Testis (tissue), 3 donors: ENCODE results near the gene MICAL1. TPM values are rescaled to one million over a fixed set of nuclear protein-coding genes. Genes with fewer than 3 reads are reported as not detected.

Source experiments
- DNase-seq: peaks from one replicate; pipeline ENCODE4 v3.0.0-alpha.2; 2019
- H3K27ac ChIP-seq, 2 donors: fragments of 200-600 bp; sonication (generic); one replicate each; pipeline ENCODE4 v1.5.1; 2019
- H3K27me3 ChIP-seq: fragments of 200-600 bp; sonication (generic); one replicate; pipeline ENCODE4 v1.5.1; 2019
- H3K36me3 ChIP-seq: fragments of 200-600 bp; sonication (generic); one replicate; pipeline ENCODE4 v1.5.1; 2017; ENCODE audit warnings: low read depth; ENCODE audit errors: missing control alignments
- H3K4me1 ChIP-seq: fragments of 200-600 bp; sonication (generic); one replicate; pipeline ENCODE4 v1.5.1; 2019
- H3K4me3 ChIP-seq, 2 donors: fragments of 200-600 bp; sonication (generic); one replicate each; pipeline ENCODE4 v1.5.1; 2017 to 2019
- H3K9me3 ChIP-seq: fragments of 200-600 bp; sonication (generic); one replicate; pipeline ENCODE4 v1.5.1; 2017
- CTCF ChIP-seq, 3 experiments: fragments of 450-650 bp in 2 of 3; fragments of 200-600 bp in 1 of 3; sonication (generic) in 1 of 3; IDR thresholded peaks; one replicate each; pipeline ENCODE4 v1.5.1; 2016 to 2019; ENCODE audit warnings: antibody characterized with exemption in 3 of 3, mild to moderate bottlenecking in 2 of 3, moderate library complexity in 1 of 3
- POLR2A ChIP-seq: fragments of 450-650 bp; IDR thresholded peaks from one replicate; pipeline ENCODE4 v1.6.1; 2017; ENCODE audit warnings: antibody characterized with exemption, mild to moderate bottlenecking, moderate library complexity
- WGBS, 2 donors: methylation state at CpG; one replicate each; pipeline ENCODE4 v1.1.5; 2018; 5-methylcytosine and 5-hydroxymethylcytosine counted together
- intact Hi-C: fragments of 100-400 bp; cut with DNase I; formaldehyde crosslinking; loops from one replicate; pipeline ENCODE4 v1.15.1; 2023; ENCODE audit warnings: low total_unique reads
- polyA plus RNA-seq: library from polyadenylated mRNA; stranded (reverse); fragments of 350-450 nt; fragmentation: Illumina TruSeq; extraction: RNeasy Lipid Tissue Mini Kit (QIAGEN cat#74804); gene quantifications from one replicate; pipeline ENCODE4 v1.2.3, GENCODE V29; 2014; ENCODE audit warnings: low read depth, low replicate concordance; ENCODE audit not compliant: insufficient read depth
- total RNA-seq, 2 donors: library from RNA; depleted of rRNA; stranded (reverse); fragments of >200 nt; gene quantifications; one replicate each; pipeline ENCODE4 v1.2.3, GENCODE V29; 2016

MICAL1 gene
- total and polyA plus RNA-seq, 3 donors from 2014 or later: 34.6 to 61.9 (median 50.3) TPM

GRCh38 chr6:109490713-109491112 is 35.1 kb upstream of the MICAL1 start:
- H3K27ac ChIP-seq: no peak overlapping the region
- 61 to 74% methylated on average over 2 of the region's 2 CpGs for WGBS, 2 donors
- no peak for DNase-seq

GRCh38 chr6:109488001-109488400 is 32.4 kb upstream of the MICAL1 start:
- Histone ChIP-seq H3K36me3 (no peaks in the 10 kb centered on the region), H3K4me1 (peaks cover 5% of the 10 kb centered on the region), H3K9me3 (no peaks in the 10 kb centered on the region), H3K27me3 (no peaks in the 10 kb centered on the region), H3K4me3 (no peak overlapping the region), H3K27ac (no peak overlapping the region)
- intact Hi-C loops: no loop called here
- TF ChIP-seq CTCF (IDR thresholded peaks at IDR 0.05): no peak
- no peak for TF ChIP-seq POLR2A
- DNase-seq: no peak

More at GRCh38 chr6:109490713-109491112, 35.1 kb upstream of the MICAL1 start:
- TF ChIP-seq POLR2A (no peak), CTCF (IDR thresholded peaks at IDR 0.05) (no peak)
- Histone ChIP-seq H3K9me3 (no peaks in the 10 kb centered on the region), H3K4me1 (peaks cover 5% of the 10 kb centered on the region), H3K27me3 (no peaks in the 10 kb centered on the region), H3K36me3 (no peaks in the 10 kb centered on the region), H3K4me3 (no peak overlapping the region)
- intact Hi-C loops: no loop called here

GRCh38 chr6:109486068-109486467 is 30.5 kb upstream of the MICAL1 start:
- WGBS, 2 donors: 82 to 92% methylated on average over 1 of the region's 1 CpG
- no peak for DNase-seq
- Histone ChIP-seq H3K4me1 (peaks cover 5% of the 10 kb centered on the region), H3K27me3 (no peaks in the 10 kb centered on the region), H3K4me3 (no peak overlapping the region), H3K27ac (no peak overlapping the region), H3K36me3 (no peaks in the 10 kb centered on the region), H3K9me3 (no peaks in the 10 kb centered on the region)
- TF ChIP-seq CTCF (IDR thresholded peaks at IDR 0.05) (no peak), POLR2A (no peak)
- intact Hi-C loops: no loop called here

- H3K9me3 ChIP-seq: no peaks in the 10 kb centered on the region
- intact Hi-C loops: no loop called here
- H3K27ac ChIP-seq: no peak overlapping the region
- no peaks in the 10 kb centered on the region for H3K36me3 ChIP-seq
- 68 to 75% methylated on average over 3 of the region's 3 CpGs for WGBS, 2 donors
- peaks cover 5% of the 10 kb centered on the region for H3K4me1 ChIP-seq
- no peak overlapping the region for H3K4me3 ChIP-seq
- TF ChIP-seq POLR2A: no peak
- no peak for TF ChIP-seq CTCF (IDR thresholded peaks at IDR 0.05)
- no peak for DNase-seq
- H3K27me3 ChIP-seq: no peaks in the 10 kb centered on the region
Measured at GRCh38 chr6:109485266-109485935, 29.8 kb upstream of the MICAL1 start.

GRCh38 chr6:109484122-109484521 is 28.6 kb upstream of the MICAL1 start:
- TF ChIP-seq CTCF (IDR thresholded peaks at IDR 0.05) (no peak), POLR2A (no peak)
- no peaks in the 10 kb centered on the region for H3K27me3 ChIP-seq
- intact Hi-C loops: no loop called here
- peaks cover 5% of the 10 kb centered on the region for H3K4me1 ChIP-seq
- no peak for DNase-seq
- H3K27ac ChIP-seq: peak overlapping the region in 1 of 2 donors; percentile 86
- no peaks in the 10 kb centered on the region for H3K36me3 ChIP-seq
- WGBS, 2 donors: 22 to 27% methylated on average over 3 of the region's 3 CpGs
- peak overlapping the region in 1 of 2 donors; percentile 97 for H3K4me3 ChIP-seq
- no peaks in the 10 kb centered on the region for H3K9me3 ChIP-seq
